ENCODE measurements around the gene IFNK.

The IFNK gene

GRCh38 chr9:27537756-27538155 lies 13.7 kb downstream of the IFNK start:
- no peak for TF ChIP-seq CTCF (IDR thresholded peaks at IDR 0.05; ENCODE audit: low read depth, low read length)
- no peaks in the 10 kb centered on the region for H3K27me3 ChIP-seq
- H3K36me3 ChIP-seq = no peaks in the 10 kb centered on the region
- DNase-seq = no peak
- H3K4me3 ChIP-seq (ENCODE audit: low read depth, low read length) = no peak overlapping the region
- H3K4me1 ChIP-seq = peaks cover 8% of the 10 kb centered on the region
- H3K9me3 ChIP-seq = 0 out of 2 replicates have a peak, but pooled peaks cover 3% of the 10 kb centered on the region

GRCh38 chr9:27538647-27539046 lies 14.6 kb downstream of the IFNK start:
- DNase-seq = no peak

GRCh38 chr9:27539479-27540441 lies 15.7 kb downstream of the IFNK start:
- H3K9me3 ChIP-seq = 0 out of 2 replicates have a peak, but pooled peaks cover 3% of the 10 kb centered on the region
- no peak overlapping the region for H3K4me3 ChIP-seq (ENCODE audit: low read depth, low read length)
- DNase-seq = no peak
- H3K36me3 ChIP-seq = no peaks in the 10 kb centered on the region
- no peak for TF ChIP-seq CTCF (IDR thresholded peaks at IDR 0.05; ENCODE audit: low read depth, low read length)
- H3K27me3 ChIP-seq = no peaks in the 10 kb centered on the region
- H3K4me1 ChIP-seq = peaks cover 8% of the 10 kb centered on the region

More at GRCh38 chr9:27538647-27539046, 14.6 kb downstream of the IFNK start:
- Histone ChIP-seq H3K4me3 (ENCODE audit: low read depth, low read length) (no peak overlapping the region), H3K27me3 (no peaks in the 10 kb centered on the region), H3K36me3 (no peaks in the 10 kb centered on the region), H3K4me1 (peaks cover 8% of the 10 kb centered on the region), H3K9me3 (0 out of 2 replicates have a peak, but pooled peaks cover 3% of the 10 kb centered on the region)
- TF ChIP-seq CTCF (IDR thresholded peaks at IDR 0.05; ENCODE audit: low read depth, low read length) = no peak

GRCh38 chr9:27540502-27540901 lies 16.4 kb downstream of the IFNK start:
- no peaks in the 10 kb centered on the region for H3K27me3 ChIP-seq
- no peak for TF ChIP-seq CTCF (IDR thresholded peaks at IDR 0.05; ENCODE audit: low read depth, low read length)
- H3K36me3 ChIP-seq = no peaks in the 10 kb centered on the region
- DNase-seq = no peak
- no peak overlapping the region for H3K4me3 ChIP-seq (ENCODE audit: low read depth, low read length)
- H3K9me3 ChIP-seq = 0 out of 2 replicates have a peak, but pooled peaks cover 3% of the 10 kb centered on the region
- H3K4me1 ChIP-seq = peaks cover 8% of the 10 kb centered on the region

GRCh38 chr9:27541740-27542139 lies 17.6 kb downstream of the IFNK start:
- Histone ChIP-seq H3K4me3 (ENCODE audit: low read depth, low read length) (no peak overlapping the region), H3K36me3 (no peaks in the 10 kb centered on the region), H3K27me3 (no peaks in the 10 kb centered on the region), H3K4me1 (peaks cover 8% of the 10 kb centered on the region), H3K9me3 (0 out of 2 replicates have a peak, but pooled peaks cover 3% of the 10 kb centered on the region)
- DNase-seq = peak; percentile 39
- TF ChIP-seq CTCF (IDR thresholded peaks at IDR 0.05; ENCODE audit: low read depth, low read length) = no peak

- Histone ChIP-seq H3K9me3 (0 out of 2 replicates have a peak, but pooled peaks cover 3% of the 10 kb centered on the region), H3K4me3 (ENCODE audit: low read depth, low read length) (no peak overlapping the region), H3K27me3 (no peaks in the 10 kb centered on the region), H3K36me3 (no peaks in the 10 kb centered on the region), H3K4me1 (peaks cover 8% of the 10 kb centered on the region)
- no peak for TF ChIP-seq CTCF (IDR thresholded peaks at IDR 0.05; ENCODE audit: low read depth, low read length)
- no peak for DNase-seq
These were observed 18.4 kb downstream of the IFNK start for GRCh38 chr9:27542508-27542907.
